Measurements from ENCODE around the gene APEH. TPM values are rescaled to one million over a fixed set of nuclear protein-coding genes. Genes with fewer than 3 reads are reported as not detected.

APEH gene
- total RNA-seq, 6 donors from 2014 or later, result 54.7 to 104 (median 92.8) TPM

DNA sequence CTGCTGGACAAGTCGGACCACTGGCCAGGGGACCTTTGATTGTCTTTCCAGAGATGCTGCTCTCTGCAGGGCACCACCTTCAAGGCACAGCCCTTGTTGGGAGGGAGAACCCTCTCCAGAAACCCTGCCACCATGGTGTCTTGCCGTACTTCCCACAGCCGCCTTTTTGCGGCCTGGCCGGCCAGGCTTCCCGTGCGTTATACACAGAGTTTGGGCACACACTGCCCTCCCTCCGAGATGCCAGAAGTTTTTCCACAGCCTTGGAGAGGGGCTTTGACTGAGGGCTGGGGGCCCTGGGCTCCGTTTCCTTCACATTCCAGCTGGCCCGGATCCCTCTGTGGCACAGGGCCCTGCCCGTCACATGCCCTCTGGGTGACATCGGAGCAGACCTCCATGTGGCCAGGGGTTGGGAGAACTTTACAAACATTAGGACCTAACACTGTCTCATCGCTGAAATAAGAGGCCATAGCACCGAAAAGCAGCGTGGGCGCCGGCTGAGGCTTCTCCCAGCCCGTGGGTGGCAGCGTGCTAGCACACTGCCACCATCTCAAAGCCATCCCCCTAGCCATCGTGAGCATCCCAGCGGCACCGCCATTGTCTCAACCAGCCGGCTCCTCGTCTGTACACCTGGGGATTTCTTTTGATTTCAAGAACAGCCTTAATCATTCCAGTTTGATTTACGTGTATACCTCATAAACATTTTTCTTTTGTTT is 6.3 kb upstream of the APEH start:
- TF ChIP-seq, protein P1, sequence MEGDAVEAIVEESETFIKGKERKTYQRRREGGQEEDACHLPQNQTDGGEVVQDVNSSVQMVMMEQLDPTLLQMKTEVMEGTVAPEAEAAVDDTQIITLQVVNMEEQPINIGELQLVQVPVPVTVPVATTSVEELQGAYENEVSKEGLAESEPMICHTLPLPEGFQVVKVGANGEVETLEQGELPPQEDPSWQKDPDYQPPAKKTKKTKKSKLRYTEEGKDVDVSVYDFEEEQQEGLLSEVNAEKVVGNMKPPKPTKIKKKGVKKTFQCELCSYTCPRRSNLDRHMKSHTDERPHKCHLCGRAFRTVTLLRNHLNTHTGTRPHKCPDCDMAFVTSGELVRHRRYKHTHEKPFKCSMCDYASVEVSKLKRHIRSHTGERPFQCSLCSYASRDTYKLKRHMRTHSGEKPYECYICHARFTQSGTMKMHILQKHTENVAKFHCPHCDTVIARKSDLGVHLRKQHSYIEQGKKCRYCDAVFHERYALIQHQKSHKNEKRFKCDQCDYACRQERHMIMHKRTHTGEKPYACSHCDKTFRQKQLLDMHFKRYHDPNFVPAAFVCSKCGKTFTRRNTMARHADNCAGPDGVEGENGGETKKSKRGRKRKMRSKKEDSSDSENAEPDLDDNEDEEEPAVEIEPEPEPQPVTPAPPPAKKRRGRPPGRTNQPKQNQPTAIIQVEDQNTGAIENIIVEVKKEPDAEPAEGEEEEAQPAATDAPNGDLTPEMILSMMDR (IDR thresholded peaks at IDR 0.05), result no peak
- Histone ChIP-seq H3K4me1 (peaks cover 0 to 5% (median 0%) of the 10 kb centered on the region in 4 donors), H3K27me3 (no peaks in the 10 kb centered on the region), H3K9me3 (no peaks in the 10 kb centered on the region), H3K4me3 (no peak overlapping the region), H3K27ac (no peak overlapping the region), H3K36me3 (no peaks in the 10 kb centered on the region)
- 82 to 84% methylated on average over 14 to 25 of the region's 25 CpGs for WGBS, 2 donors
- ATAC-seq (ENCODE audit: low FRiP score in 2 of 2), result no peak
- peak in 1 of 2 donors; percentile 72 for DNase-seq

DNA sequence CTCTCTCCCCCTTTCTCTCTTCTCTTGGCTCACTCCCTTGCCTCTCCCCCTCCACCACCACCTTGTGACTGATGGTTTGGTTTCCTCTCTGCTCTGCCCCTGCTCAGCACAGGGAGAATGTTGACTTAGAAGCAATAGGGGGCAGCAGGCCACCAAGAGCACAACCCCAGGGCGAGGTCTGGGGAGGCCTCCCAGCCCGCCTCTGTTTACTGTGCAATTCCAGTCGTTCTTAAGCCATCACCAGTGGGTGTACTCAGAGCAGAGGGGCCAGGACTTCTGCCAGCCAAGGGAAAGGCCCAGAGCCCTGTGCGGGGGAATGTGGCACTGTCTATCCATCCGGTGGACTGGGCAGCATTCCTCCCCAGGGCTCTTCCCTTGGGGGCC is 5.7 kb upstream of the APEH start:
- Histone ChIP-seq H3K36me3 (no peaks in the 10 kb centered on the region), H3K27ac (no peak overlapping the region), H3K4me1 (peaks cover 4 to 10% (median 4%) of the 10 kb centered on the region in 4 donors), H3K4me3 (no peak overlapping the region), H3K27me3 (no peaks in the 10 kb centered on the region), H3K9me3 (no peaks in the 10 kb centered on the region)
- DNase-seq, result no peak
- no peak for ATAC-seq (ENCODE audit: low FRiP score in 2 of 2)
- TF ChIP-seq, protein P1 (IDR thresholded peaks at IDR 0.05), result no peak
- no peak for TF ChIP-seq POLR2A (IDR thresholded peaks at IDR 0.05)
- no peak for TF ChIP-seq EP300 (IDR thresholded peaks at IDR 0.05)
- no peak for TF ChIP-seq POLR2AphosphoS5 (IDR thresholded peaks at IDR 0.05)
- whole genome bisulfite sequencing, 2 donors, result 31 to 38% methylated on average over 2 to 5 of the region's 5 CpGs

DNA sequence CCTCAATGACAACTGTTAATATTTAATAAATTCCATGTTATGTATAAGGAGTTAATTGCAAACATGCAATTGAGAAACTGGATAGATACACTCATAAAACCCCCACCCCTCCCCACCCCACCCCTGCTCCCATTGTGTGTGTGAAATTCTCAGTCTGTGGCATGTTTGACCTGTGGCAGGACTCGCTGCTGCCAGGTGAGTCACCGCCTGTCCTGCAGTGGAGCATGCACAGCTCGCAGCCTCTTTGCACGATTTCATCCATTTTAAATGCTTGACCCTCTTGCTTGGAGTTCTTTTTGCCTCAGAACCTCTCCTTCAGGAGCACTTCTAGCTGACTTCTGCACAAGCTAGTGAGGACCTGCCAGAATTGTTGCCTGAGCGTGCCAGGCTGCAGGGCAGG is 5.3 kb upstream of the APEH start:
- 46 to 58% methylated on average over 5 of the region's 5 CpGs for WGBS, 2 donors
- Histone ChIP-seq H3K9me3 (no peaks in the 10 kb centered on the region), H3K4me3 (no peak overlapping the region), H3K4me1 (peaks cover 5 to 11% (median 6%) of the 10 kb centered on the region in 4 donors), H3K27ac (no peak overlapping the region), H3K36me3 (no peaks in the 10 kb centered on the region), H3K27me3 (no peaks in the 10 kb centered on the region)
- no peak for TF ChIP-seq EP300 (IDR thresholded peaks at IDR 0.05)
- no peak for TF ChIP-seq POLR2AphosphoS5 (IDR thresholded peaks at IDR 0.05)
- TF ChIP-seq, protein P1 (IDR thresholded peaks at IDR 0.05), result no peak
- no peak for ATAC-seq (ENCODE audit: low FRiP score in 2 of 2)
- DNase-seq, result no peak

DNA sequence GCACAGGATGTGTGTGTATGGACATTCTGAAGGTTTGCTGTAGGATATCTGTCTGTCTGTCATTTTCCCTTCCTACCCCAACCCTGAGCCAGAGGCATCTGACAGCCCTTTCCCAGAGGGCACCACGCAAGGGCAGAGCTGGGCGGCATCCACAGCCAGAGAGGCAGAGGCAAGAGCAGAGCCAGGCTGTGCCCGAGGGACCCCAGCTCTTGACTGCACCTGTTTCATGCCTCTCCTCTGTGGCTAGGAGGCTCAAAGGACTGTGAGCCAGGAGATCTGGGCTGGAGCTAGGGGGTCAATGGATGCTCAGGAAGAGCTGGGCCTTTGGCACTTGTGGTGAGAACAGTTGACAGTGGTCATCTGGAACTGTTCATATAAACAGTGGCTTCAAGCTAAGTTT is 4.8 kb upstream of the APEH start:
- Histone ChIP-seq H3K9me3 (no peaks in the 10 kb centered on the region), H3K4me3 (no peak overlapping the region), H3K4me1 (peaks cover 5 to 12% (median 6%) of the 10 kb centered on the region in 4 donors), H3K27me3 (no peaks in the 10 kb centered on the region), H3K36me3 (no peaks in the 10 kb centered on the region), H3K27ac (no peak overlapping the region)
- ATAC-seq (ENCODE audit: low FRiP score in 2 of 2) (no peak), DNase-seq (no peak)
- WGBS, 2 donors, result 70% methylated on average over 3 of the region's 3 CpGs; no CpG with 5 or more reads in 1 of the 2 donors
- no peak for TF ChIP-seq EP300 (IDR thresholded peaks at IDR 0.05)
- TF ChIP-seq POLR2A (IDR thresholded peaks at IDR 0.05), result no peak
- TF ChIP-seq, protein P1 (IDR thresholded peaks at IDR 0.05), result no peak
- no peak for TF ChIP-seq POLR2AphosphoS5 (IDR thresholded peaks at IDR 0.05)

DNA sequence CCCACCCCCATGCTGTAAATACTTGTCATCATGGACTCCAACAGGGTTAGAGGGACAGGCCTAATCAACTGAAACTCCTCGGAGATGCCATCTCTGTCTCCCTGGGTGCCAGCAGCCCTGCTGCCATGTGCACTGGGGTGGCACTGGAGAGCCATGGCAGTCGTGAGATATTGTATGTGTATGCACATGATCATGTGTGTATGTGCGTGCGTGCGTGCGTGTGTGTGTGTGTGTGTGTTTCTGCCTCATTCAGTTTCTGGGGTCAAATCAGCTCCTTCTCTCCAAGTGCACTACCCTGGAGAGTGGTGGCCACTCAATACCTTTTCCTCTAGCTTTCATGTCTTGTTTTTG is 3.2 kb upstream of the APEH start:
- Histone ChIP-seq H3K9me3 (no peaks in the 10 kb centered on the region), H3K4me1 (peaks cover 14 to 28% (median 16%) of the 10 kb centered on the region in 4 donors), H3K27me3 (no peaks in the 10 kb centered on the region), H3K4me3 (no peak overlapping the region), H3K27ac (no peak overlapping the region), H3K36me3 (peaks cover 0 to 4% (median under 1%) of the 10 kb centered on the region in 4 donors)
- ATAC-seq (ENCODE audit: low FRiP score in 2 of 2) (no peak), DNase-seq (no peak)
- TF ChIP-seq POLR2A (IDR thresholded peaks at IDR 0.05), result no peak
- TF ChIP-seq EP300 (IDR thresholded peaks at IDR 0.05), result no peak
- TF ChIP-seq, protein P1 (IDR thresholded peaks at IDR 0.05), result no peak
- TF ChIP-seq POLR2AphosphoS5 (IDR thresholded peaks at IDR 0.05), result no peak
- WGBS, 2 donors, result 65 to 80% methylated on average over 6 of the region's 6 CpGs

All from upper lobe of left lung (tissue), 6 donors.